Uterus (tissue), 2 donors: ENCODE data around the gene CRYBG1.

Source experiments
- CTCF ChIP-seq, 4 experiments: fragments of 200-600 bp in 2 of 4; fragments of 450-650 bp in 2 of 4; sonication (generic) in 2 of 4; IDR thresholded peaks; one replicate each; pipeline ENCODE4 v1.5.1; 2016 to 2019; ENCODE audit warnings: antibody characterized with exemption in 4 of 4, mild to moderate bottlenecking in 2 of 4, moderate library complexity in 1 of 4
- POLR2A ChIP-seq, 2 donors: fragments of 450-650 bp; IDR thresholded peaks; one replicate each; pipeline ENCODE4 v1.6.1; 2016; ENCODE audit warnings: antibody characterized with exemption in 2 of 2, mild to moderate bottlenecking in 1 of 2, moderate library complexity in 1 of 2

DNA sequence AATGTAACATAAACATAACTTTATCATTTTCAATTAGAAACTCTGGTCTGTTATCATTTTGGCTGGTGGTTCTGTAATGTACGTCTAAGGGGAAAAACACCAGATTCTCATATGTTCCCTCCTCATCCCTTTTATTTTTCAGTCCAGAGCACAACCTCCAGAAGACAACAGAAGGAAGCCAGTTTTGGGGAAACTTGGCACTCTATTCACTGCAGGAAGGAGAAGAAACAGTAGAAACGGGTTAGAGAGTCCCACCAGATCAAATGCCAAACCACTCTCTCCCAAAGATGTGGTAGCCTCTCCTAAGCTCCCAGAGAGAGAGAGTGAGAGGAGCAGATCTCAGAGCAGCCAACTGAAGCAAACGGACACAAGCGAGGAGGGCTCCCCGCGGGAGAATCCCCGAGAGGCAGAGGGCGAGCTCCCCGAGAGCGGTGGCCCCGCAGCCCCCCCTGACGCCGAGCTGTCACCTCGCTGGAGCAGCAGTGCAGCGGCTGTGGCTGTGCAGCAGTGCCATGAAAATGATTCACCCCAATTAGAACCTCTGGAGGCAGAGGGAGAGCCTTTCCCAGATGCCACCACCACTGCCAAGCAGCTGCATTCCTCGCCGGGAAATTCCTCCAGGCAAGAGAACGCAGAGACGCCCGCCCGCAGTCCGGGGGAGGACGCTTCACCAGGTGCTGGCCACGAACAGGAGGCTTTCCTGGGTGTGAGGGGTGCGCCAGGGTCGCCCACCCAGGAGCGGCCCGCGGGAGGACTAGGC lies 151.0 kb downstream of the CRYBG1 start:
- no peak for TF ChIP-seq CTCF (IDR thresholded peaks at IDR 0.05)
- TF ChIP-seq POLR2A (IDR thresholded peaks at IDR 0.05), result no peak
